Testis (tissue), 2 donors: ENCODE measurements around the gene ABL1.

Source experiments
- POLR2A ChIP-seq: fragments of 450-650 bp; IDR thresholded peaks from one replicate; pipeline ENCODE4 v1.6.1; 2017; ENCODE audit warnings: antibody characterized with exemption, mild to moderate bottlenecking, moderate library complexity
- TF ChIP-seq, protein P1 (sequence below), 3 experiments: fragments of 450-650 bp in 2 of 3; fragments of 200-600 bp in 1 of 3; sonication (generic) in 1 of 3; IDR thresholded peaks; one replicate each; pipeline ENCODE4 v1.5.1; 2016 to 2019; ENCODE audit warnings: antibody characterized with exemption in 3 of 3, mild to moderate bottlenecking in 2 of 3, moderate library complexity in 1 of 3

DNA sequence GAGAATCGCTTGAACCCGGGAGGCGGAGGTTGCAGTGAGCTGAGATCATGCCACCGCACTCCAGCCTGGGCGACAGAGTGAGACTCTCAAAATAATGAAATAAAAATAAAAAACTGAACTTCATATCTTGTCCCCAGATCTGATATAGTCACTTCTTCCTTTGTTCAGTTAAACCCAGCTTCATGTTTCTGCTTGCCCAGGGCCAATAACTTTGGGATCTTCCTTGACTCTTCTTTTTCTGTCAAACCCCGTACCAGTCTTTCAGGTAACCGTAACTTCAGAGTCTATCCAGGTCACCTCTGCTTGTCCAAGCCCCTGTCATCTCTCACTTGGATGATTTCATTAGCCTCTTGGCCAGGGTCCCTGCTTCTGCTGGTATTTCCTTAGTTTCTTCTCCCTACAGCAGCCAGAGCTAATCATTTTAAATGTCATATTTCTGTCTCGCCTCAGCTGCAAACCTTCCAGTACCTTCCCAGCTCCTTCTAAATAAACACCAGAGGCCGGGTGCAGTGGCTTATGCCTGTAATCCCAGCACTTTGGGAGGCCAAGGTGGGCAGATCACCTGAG is 19.7 kb upstream of the ABL1 start:
- TF ChIP-seq, protein P1, sequence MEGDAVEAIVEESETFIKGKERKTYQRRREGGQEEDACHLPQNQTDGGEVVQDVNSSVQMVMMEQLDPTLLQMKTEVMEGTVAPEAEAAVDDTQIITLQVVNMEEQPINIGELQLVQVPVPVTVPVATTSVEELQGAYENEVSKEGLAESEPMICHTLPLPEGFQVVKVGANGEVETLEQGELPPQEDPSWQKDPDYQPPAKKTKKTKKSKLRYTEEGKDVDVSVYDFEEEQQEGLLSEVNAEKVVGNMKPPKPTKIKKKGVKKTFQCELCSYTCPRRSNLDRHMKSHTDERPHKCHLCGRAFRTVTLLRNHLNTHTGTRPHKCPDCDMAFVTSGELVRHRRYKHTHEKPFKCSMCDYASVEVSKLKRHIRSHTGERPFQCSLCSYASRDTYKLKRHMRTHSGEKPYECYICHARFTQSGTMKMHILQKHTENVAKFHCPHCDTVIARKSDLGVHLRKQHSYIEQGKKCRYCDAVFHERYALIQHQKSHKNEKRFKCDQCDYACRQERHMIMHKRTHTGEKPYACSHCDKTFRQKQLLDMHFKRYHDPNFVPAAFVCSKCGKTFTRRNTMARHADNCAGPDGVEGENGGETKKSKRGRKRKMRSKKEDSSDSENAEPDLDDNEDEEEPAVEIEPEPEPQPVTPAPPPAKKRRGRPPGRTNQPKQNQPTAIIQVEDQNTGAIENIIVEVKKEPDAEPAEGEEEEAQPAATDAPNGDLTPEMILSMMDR (IDR thresholded peaks at IDR 0.05): no peak
- no peak for TF ChIP-seq POLR2A
